GM12878 (cell line): Measurements from ENCODE around the gene MYBBP1A.

Experiments
- ASH2L ChIP-seq: fragments of 300-600, 200-600 bp; sonication (generic); IDR thresholded peaks from 2 replicates; pipeline ENCODE4 v1.6.1; 2017; ENCODE audit warnings: low read depth, mild to moderate bottlenecking, borderline replicate concordance
- FOXM1 ChIP-seq: IDR thresholded peaks from 2 replicates; pipeline ENCODE4 v1.6.1; 2012; ENCODE audit warnings: low read depth, mild to moderate bottlenecking, inconsistent platforms, low read length, moderate library complexity
- POLR2A ChIP-seq: IDR thresholded peaks from 2 replicates; pipeline ENCODE4 v1.6.1; 2011; ENCODE audit warnings: low read depth, mild to moderate bottlenecking, low read length
- POLR2AphosphoS5 ChIP-seq: IDR thresholded peaks from 2 replicates; pipeline ENCODE4 v1.6.1; 2011; ENCODE audit warnings: mild to moderate bottlenecking, low read length, inconsistent platforms
- SMC3 ChIP-seq: IDR thresholded peaks from 2 replicates; pipeline ENCODE4 v1.6.1; 2011; ENCODE audit warnings: low read length, improper control_type of control experiment, borderline replicate concordance
- ZNF274 ChIP-seq: IDR thresholded peaks from one replicate; pipeline ENCODE4 v1.8.0; 2011; ENCODE audit not compliant: insufficient read length, insufficient read depth
- TF ChIP-seq, protein P1 (sequence below), 3 experiments: IDR thresholded peaks in 2 of 3; conservative IDR thresholded peaks in 1 of 3; 2 replicates each; pipeline ENCODE4 v1.5.1; 2011; ENCODE audit warnings: low read depth in 3 of 3, low read length in 3 of 3, mild to moderate bottlenecking in 3 of 3, control low read depth in 2 of 3, moderate library complexity in 2 of 3, inconsistent platforms in 1 of 3, mixed read lengths in 1 of 3; ENCODE audit not compliant: control insufficient read depth in 2 of 3, insufficient read depth in 1 of 3; ENCODE audit errors: extremely low read depth in 1 of 3
- TF ChIP-seq, protein P2 (sequence below): fragments of 450-650 bp; IDR thresholded peaks from 2 replicates; pipeline ENCODE4 v1.6.1; 2017; ENCODE audit warnings: antibody characterized with exemption, mild to moderate bottlenecking, moderate library complexity

DNA sequence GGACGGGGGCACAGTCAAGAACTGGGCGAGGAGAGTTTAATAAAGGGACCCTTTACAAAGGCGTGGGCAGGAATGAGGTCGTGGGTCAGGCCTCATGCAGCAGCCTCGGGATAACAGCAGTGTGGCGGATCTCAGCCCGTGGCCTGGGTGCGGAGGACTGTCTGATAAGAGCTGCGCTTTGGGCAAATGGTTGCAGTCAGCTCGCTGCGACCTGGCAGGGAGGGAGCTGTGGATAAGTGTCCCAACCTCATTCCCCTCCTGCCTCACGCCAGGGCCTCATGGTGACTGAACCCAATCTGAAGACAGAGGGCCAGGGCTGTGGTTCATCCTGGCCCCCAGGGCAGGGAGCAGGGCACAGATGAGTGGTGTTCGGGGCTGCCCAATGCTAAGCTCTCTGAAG lies 42.8 kb upstream of the MYBBP1A start:
- TF ChIP-seq, protein P1, sequence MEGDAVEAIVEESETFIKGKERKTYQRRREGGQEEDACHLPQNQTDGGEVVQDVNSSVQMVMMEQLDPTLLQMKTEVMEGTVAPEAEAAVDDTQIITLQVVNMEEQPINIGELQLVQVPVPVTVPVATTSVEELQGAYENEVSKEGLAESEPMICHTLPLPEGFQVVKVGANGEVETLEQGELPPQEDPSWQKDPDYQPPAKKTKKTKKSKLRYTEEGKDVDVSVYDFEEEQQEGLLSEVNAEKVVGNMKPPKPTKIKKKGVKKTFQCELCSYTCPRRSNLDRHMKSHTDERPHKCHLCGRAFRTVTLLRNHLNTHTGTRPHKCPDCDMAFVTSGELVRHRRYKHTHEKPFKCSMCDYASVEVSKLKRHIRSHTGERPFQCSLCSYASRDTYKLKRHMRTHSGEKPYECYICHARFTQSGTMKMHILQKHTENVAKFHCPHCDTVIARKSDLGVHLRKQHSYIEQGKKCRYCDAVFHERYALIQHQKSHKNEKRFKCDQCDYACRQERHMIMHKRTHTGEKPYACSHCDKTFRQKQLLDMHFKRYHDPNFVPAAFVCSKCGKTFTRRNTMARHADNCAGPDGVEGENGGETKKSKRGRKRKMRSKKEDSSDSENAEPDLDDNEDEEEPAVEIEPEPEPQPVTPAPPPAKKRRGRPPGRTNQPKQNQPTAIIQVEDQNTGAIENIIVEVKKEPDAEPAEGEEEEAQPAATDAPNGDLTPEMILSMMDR (IDR thresholded peaks at IDR 0.05 in 2 of 3, conservative IDR thresholded peaks at IDR 0.05 in 1 of 3; ENCODE audit: control insufficient read depth in 2 of 3, extremely low read depth in 1 of 3, insufficient read depth in 1 of 3, low read depth in 3 of 3, low read length in 3 of 3) = no peak
- TF ChIP-seq SMC3 (no peak), FOXM1 (no peak), ZNF274 (no peak), POLR2AphosphoS5 (no peak), ASH2L (no peak), POLR2A (no peak)
- TF ChIP-seq, protein P2, sequence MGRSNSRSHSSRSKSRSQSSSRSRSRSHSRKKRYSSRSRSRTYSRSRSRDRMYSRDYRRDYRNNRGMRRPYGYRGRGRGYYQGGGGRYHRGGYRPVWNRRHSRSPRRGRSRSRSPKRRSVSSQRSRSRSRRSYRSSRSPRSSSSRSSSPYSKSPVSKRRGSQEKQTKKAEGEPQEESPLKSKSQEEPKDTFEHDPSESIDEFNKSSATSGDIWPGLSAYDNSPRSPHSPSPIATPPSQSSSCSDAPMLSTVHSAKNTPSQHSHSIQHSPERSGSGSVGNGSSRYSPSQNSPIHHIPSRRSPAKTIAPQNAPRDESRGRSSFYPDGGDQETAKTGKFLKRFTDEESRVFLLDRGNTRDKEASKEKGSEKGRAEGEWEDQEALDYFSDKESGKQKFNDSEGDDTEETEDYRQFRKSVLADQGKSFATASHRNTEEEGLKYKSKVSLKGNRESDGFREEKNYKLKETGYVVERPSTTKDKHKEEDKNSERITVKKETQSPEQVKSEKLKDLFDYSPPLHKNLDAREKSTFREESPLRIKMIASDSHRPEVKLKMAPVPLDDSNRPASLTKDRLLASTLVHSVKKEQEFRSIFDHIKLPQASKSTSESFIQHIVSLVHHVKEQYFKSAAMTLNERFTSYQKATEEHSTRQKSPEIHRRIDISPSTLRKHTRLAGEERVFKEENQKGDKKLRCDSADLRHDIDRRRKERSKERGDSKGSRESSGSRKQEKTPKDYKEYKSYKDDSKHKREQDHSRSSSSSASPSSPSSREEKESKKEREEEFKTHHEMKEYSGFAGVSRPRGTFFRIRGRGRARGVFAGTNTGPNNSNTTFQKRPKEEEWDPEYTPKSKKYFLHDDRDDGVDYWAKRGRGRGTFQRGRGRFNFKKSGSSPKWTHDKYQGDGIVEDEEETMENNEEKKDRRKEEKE = no peak
